Panc1 (cell line): Measurements from ENCODE around the gene RHBDF2. TPM values are rescaled to one million over a fixed set of nuclear protein-coding genes. Genes with fewer than 3 reads are reported as not detected.

Experiments used
- ATAC-seq: fragments of 200-7000 bp; cut with Tn5 transposase; 2 replicates; pipeline ENCODE4 v1.9.1; 2020; ENCODE audit warnings: mild to moderate bottlenecking, moderate library complexity
- BruUV-seq: library from RNA; stranded (reverse); fragments of 400-500 nt; replicated peaks from 2 replicates; lab custom pipeline; 2021; lab: Mats Ljungman, UMichigan
- CTCF ChIA-PET: fragments of 300-600 bp; sonication (Branson Sonifier 250); formaldehyde crosslinking; loops from one replicate; lab custom pipeline; 2022; ENCODE audit warnings: antibody characterized with exemption; lab: Charles Lee
- POLR2A ChIA-PET: fragments of 300-600 bp; sonication (Branson Sonifier 250); formaldehyde crosslinking; loops from one replicate; lab custom pipeline; 2022; ENCODE audit warnings: antibody characterized with exemption; lab: Charles Lee
- DNase-seq: peaks from one replicate; pipeline ENCODE4 v3.0.0-alpha.2; 2010; ENCODE audit warnings: low read depth, low spot score
- H3K27ac ChIP-seq: 2 replicates; pipeline ENCODE4 v1.5.1; 2011; ENCODE audit warnings: mild to moderate bottlenecking, low read length, inconsistent platforms
- H3K27me3 ChIP-seq: fragments of 200-500 bp; sonication (Bioruptor generic); 2 replicates; pipeline ENCODE4 v1.6.0; 2014; ENCODE audit warnings: low read length, inconsistent platforms; ENCODE audit not compliant: control insufficient read depth, insufficient read depth
- H3K36me3 ChIP-seq: fragments of 200-500 bp; sonication (Bioruptor generic); 2 replicates; pipeline ENCODE4 v1.5.1; 2014; ENCODE audit warnings: inconsistent platforms, mild to moderate bottlenecking, low read length, moderate library complexity; ENCODE audit not compliant: control insufficient read depth, insufficient read depth
- H3K4me1 ChIP-seq: 2 replicates; pipeline ENCODE4 v1.5.1; 2011; ENCODE audit warnings: inconsistent platforms, mild to moderate bottlenecking, low read length, moderate library complexity; ENCODE audit not compliant: control insufficient read depth, insufficient read depth
- H3K4me3 ChIP-seq, 2 experiments: 2 replicates each; pipeline ENCODE4 v1.5.1; 2011 to 2012; ENCODE audit warnings: low read depth in 2 of 2, low read length in 2 of 2, mild to moderate bottlenecking in 2 of 2, inconsistent platforms in 1 of 2, moderate library complexity in 1 of 2
- H3K9me3 ChIP-seq: fragments of 200-500 bp; sonication (Bioruptor generic); 2 replicates; pipeline ENCODE4 v1.5.1; 2014; ENCODE audit warnings: low read depth, mild to moderate bottlenecking, inconsistent platforms, low read length, moderate library complexity; ENCODE audit not compliant: control insufficient read depth, insufficient read depth
- POLR2AphosphoS5 ChIP-seq: IDR thresholded peaks from 2 replicates; pipeline ENCODE4 v1.6.1; 2012; ENCODE audit warnings: mild to moderate bottlenecking, low read depth, low read length, moderate library complexity
- REST ChIP-seq, 2 experiments: IDR thresholded peaks; 2 replicates each; pipeline ENCODE4 v1.6.1; 2011 to 2012; ENCODE audit warnings: low read depth in 2 of 2, control low read depth in 1 of 2, low read length in 1 of 2, mild to moderate bottlenecking in 1 of 2, moderate library complexity in 1 of 2; ENCODE audit not compliant: insufficient read depth in 1 of 2
- SIN3A ChIP-seq: IDR thresholded peaks from 2 replicates; pipeline ENCODE4 v1.6.1; 2012; ENCODE audit warnings: low read depth, mild to moderate bottlenecking, low read length, moderate library complexity, borderline replicate concordance; ENCODE audit not compliant: insufficient read depth
- TCF7L2 ChIP-seq: IDR thresholded peaks from 2 replicates; pipeline ENCODE4 v1.6.1; 2011; ENCODE audit warnings: mild to moderate bottlenecking, low read depth, low read length, inconsistent platforms
- in situ Hi-C: cut with HindIII; loops from 2 replicates; pipeline ENCODE4 v1.10.0; 2016; ENCODE audit warnings: low sequenced_read_pairs, low pct_unique_long_range_greater_than_20kb
- intact Hi-C: fragments of 100-400 bp; cut with micrococcal nuclease; formaldehyde crosslinking; loops from one replicate; pipeline ENCODE4 v1.10.0; 2022; ENCODE audit not compliant: unreplicated experiment
- total RNA-seq: library from RNA; stranded (reverse); gene quantifications from one replicate; pipeline ENCODE4 v1.2.1, GENCODE V29; 2021; ENCODE audit not compliant: unreplicated experiment
- TF ChIP-seq, protein P1 (sequence below): fragments of 450-650 bp; IDR thresholded peaks from 2 replicates; pipeline ENCODE4 v1.5.1; 2017; ENCODE audit warnings: mild to moderate bottlenecking

Gene RHBDF2
- total RNA-seq, 1 experiment from 2014 or later = 67.8 TPM

DNA sequence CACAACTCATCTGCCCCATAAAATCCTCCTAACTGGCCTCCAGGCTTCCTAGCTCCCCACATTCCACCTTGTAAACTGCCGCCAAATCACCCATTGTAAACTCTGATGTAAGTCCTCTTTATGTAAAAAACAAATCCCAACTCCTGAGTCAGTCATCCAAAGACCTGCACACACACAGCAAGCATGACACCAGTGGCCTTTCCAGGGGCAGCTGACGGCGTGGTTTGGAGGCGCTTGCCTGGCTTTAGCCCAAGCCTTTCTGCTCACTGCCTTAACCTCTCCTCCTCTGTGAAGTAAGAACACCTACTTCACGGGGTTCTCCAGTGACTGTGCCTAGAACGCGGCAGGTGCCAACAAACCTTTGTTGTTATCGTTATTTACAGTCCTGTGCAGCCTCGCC, 62.3 kb downstream of the RHBDF2 start:
- BruUV-seq = no TSS peak
- Histone ChIP-seq H3K4me1 (peaks cover 41% of the 10 kb centered on the region), H3K36me3 (no peaks in the 10 kb centered on the region), H3K4me3 (no peak overlapping the region), H3K27me3 (no peaks in the 10 kb centered on the region), H3K9me3 (no peaks in the 10 kb centered on the region), H3K27ac (no peak overlapping the region)
- intact Hi-C loops = no loop called here
- ATAC-seq (no peak), DNase-seq (no peak)
- ChIA-PET POLR2A (interaction anchor here (0.6 kb wide), 1 partner anchor 30 kb away, joined by 4 read pairs; no protein-coding TSS in a partner anchor), CTCF (interaction anchor here (1.0 kb wide), 1 partner anchor 41 kb away, joined by 3 read pairs; no protein-coding TSS in a partner anchor)
- in situ Hi-C loops = no loop called here
- TF ChIP-seq, protein P1, sequence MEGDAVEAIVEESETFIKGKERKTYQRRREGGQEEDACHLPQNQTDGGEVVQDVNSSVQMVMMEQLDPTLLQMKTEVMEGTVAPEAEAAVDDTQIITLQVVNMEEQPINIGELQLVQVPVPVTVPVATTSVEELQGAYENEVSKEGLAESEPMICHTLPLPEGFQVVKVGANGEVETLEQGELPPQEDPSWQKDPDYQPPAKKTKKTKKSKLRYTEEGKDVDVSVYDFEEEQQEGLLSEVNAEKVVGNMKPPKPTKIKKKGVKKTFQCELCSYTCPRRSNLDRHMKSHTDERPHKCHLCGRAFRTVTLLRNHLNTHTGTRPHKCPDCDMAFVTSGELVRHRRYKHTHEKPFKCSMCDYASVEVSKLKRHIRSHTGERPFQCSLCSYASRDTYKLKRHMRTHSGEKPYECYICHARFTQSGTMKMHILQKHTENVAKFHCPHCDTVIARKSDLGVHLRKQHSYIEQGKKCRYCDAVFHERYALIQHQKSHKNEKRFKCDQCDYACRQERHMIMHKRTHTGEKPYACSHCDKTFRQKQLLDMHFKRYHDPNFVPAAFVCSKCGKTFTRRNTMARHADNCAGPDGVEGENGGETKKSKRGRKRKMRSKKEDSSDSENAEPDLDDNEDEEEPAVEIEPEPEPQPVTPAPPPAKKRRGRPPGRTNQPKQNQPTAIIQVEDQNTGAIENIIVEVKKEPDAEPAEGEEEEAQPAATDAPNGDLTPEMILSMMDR = no peak
- no peak for TF ChIP-seq SIN3A
- TF ChIP-seq REST (IDR thresholded peaks at IDR 0.05; ENCODE audit: insufficient read depth in 1 of 2, low read depth in 2 of 2, low read length in 1 of 2) = no peak
- no peak for TF ChIP-seq POLR2AphosphoS5
- no peak for TF ChIP-seq TCF7L2

DNA sequence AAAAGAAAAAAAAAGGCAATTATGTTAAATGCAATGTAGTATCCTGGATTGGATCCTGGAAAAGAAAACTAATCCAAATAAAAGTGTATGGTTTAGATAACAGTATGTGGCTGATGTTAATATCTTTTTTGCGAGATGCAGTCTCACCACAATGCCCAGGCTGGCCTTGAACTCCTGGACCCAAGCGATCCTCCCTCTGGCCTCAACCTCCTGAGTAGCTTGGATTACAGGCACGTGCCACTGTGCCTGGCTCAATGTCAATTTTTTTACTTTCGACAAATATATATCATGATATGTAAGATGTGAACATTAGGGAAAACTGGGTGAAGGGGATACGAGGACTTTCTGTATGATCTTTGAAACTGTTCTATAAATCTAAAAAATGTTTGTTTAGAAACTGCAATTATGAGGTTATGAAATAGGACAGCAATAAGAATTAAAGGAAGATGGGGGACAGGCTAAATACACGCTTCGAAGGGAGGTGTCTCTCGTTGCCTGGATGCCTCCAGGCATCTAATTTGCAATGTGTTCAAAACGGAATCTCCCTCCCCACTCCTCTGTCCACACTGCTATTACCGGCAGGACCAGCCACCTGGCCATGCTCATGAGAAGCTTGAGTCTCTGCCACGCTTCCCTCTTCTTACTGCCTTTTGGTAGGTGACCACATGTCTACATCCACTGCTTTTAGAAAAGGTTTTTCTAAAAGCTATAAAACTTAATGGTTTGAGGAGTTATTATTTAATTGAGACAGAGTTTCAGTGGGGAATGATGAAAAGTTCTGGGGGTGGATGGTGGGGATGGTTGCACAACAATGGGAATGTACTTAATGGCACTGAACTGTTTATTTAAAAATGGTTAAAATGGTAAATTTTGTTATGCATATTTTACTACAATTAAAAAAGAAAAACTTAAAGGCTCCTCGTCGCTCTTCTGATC, 63.5 kb downstream of the RHBDF2 start:
- TSS peak; percentile 16 for BruUV-seq
- no peaks in the 10 kb centered on the region for H3K9me3 ChIP-seq
- in situ Hi-C loops = no loop called here
- DNase-seq = no peak
- no peaks in the 10 kb centered on the region for H3K36me3 ChIP-seq
- POLR2A ChIA-PET = no interaction called here
- no peak for TF ChIP-seq TCF7L2
- no peak for TF ChIP-seq REST (IDR thresholded peaks at IDR 0.05; ENCODE audit: insufficient read depth in 1 of 2, low read depth in 2 of 2, low read length in 1 of 2)
- TF ChIP-seq, protein P1 = no peak
- no peak for TF ChIP-seq POLR2AphosphoS5
- TF ChIP-seq SIN3A = no peak
- ATAC-seq = 0 out of 2 replicates have a peak, but pooled peaks have one; percentile 24
- peaks cover 32% of the 10 kb centered on the region for H3K4me1 ChIP-seq
- CTCF ChIA-PET = interaction anchor here (0.6 kb wide), 1 partner anchor 29 kb away, joined by 3 read pairs; no protein-coding TSS in a partner anchor
- H3K27ac ChIP-seq = no peak overlapping the region
- no peak overlapping the region for H3K4me3 ChIP-seq
- intact Hi-C loops = no loop called here
- H3K27me3 ChIP-seq = no peaks in the 10 kb centered on the region
